Lung (tissue), 12 donors: ENCODE measurements around the gene PALLD. TPM values are rescaled to one million over a fixed set of nuclear protein-coding genes. Genes with fewer than 3 reads are reported as not detected.

Source experiments
- ATAC-seq: fragments of 200-7000 bp; cut with Tn5 transposase; one replicate; pipeline ENCODE4 v1.9.1; 2020; ENCODE audit warnings: moderate number of reproducible peaks; ENCODE audit not compliant: insufficient read depth, low FRiP score
- DNase-seq, 3 donors: peaks; one replicate each; pipeline ENCODE4 v3.0.0-alpha.2; 2013 to 2017
- H3K27ac ChIP-seq, 2 donors: one replicate each; pipeline ENCODE4 v1.5.1; 2013; ENCODE audit warnings: mild to moderate bottlenecking in 2 of 2, moderate library complexity in 2 of 2, control low read depth in 1 of 2, inconsistent platforms in 1 of 2, low read depth in 1 of 2, low read length in 1 of 2
- H3K27me3 ChIP-seq, 3 donors: one replicate each; pipeline ENCODE4 v1.5.1; 2013; ENCODE audit warnings: low read length in 2 of 3; ENCODE audit not compliant: control insufficient read depth in 3 of 3, insufficient read depth in 3 of 3
- H3K36me3 ChIP-seq, 4 donors: one replicate each; pipeline ENCODE4 v1.5.1; 2013; ENCODE audit warnings: low read length in 4 of 4, mild to moderate bottlenecking in 1 of 4, moderate library complexity in 1 of 4; ENCODE audit not compliant: control insufficient read depth in 4 of 4, insufficient read depth in 4 of 4
- H3K4me1 ChIP-seq, 5 donors: one replicate each; pipeline ENCODE4 v1.5.1; 2013; ENCODE audit warnings: low read length in 5 of 5, mild to moderate bottlenecking in 2 of 5, moderate library complexity in 1 of 5; ENCODE audit not compliant: control insufficient read depth in 5 of 5, insufficient read depth in 5 of 5
- H3K4me3 ChIP-seq: one replicate; pipeline ENCODE4 v1.5.1; 2013; ENCODE audit warnings: mild to moderate bottlenecking, control low read depth, moderate library complexity
- H3K9ac ChIP-seq, 2 donors: one replicate each; pipeline ENCODE4 v1.5.1; 2013; ENCODE audit warnings: low read length in 2 of 2, control low read depth in 1 of 2; ENCODE audit not compliant: insufficient read depth in 1 of 2
- H3K9me3 ChIP-seq, 4 donors: one replicate each; pipeline ENCODE4 v1.5.1; 2013; ENCODE audit warnings: low read length in 3 of 4, mild to moderate bottlenecking in 1 of 4, moderate library complexity in 1 of 4; ENCODE audit not compliant: control insufficient read depth in 4 of 4, insufficient read depth in 3 of 4
- WGBS, 2 donors: extraction: QIAGEN DNeasy Blood & Tissue Kit; methylation state at CpG; one replicate each; pipeline ENCODE4 v1.1.7; 2013; 5-methylcytosine and 5-hydroxymethylcytosine counted together
- polyA plus RNA-seq, 2 donors: library from polyadenylated mRNA; stranded (reverse); fragments of 200-250 nt; gene quantifications; one replicate each; pipeline ENCODE4 v1.2.1, GENCODE V29; 2013
- total RNA-seq, 2 donors: library from RNA; depleted of rRNA in 1 of 2; stranded (reverse); fragments of >200 nt in 1 of 2; gene quantifications; one replicate each; pipeline ENCODE4 v1.2.1, GENCODE V29; 2014 to 2021
- TF ChIP-seq, protein P1 (sequence below): IDR thresholded peaks from 2 replicates; pipeline ENCODE4 v1.5.1; 2012; ENCODE audit warnings: mild to moderate bottlenecking; ENCODE audit errors: control extremely low read depth, extremely low read depth
- donor health status: control.
- donor health status: control.
- donor health status: Bipolar disorder and iron deficiency.
- donor health status: healthy.
- donor health status: DM: yes; HTN: yes; CAD: no.

Gene PALLD
- total and polyA plus RNA-seq, 4 donors: 20.7 to 139 (median 63.0) TPM

DNA sequence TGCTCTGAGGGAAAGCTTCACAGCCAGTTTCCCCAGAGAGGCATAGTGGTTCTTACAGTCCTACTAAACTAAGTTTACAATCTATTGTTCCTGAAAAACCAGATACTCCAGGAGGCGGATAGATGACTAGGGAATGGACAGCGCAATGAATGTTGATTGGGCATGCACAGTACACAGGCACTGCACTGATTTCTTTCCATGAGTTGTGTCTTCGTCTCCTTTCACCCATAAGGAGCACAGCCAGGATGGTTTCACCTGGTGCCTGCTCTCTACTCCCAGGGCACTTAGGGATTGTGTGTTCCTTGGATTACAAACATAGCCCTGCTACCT, 144.9 kb downstream of the PALLD start:
- 95% methylated on average over 3 of the region's 3 CpGs for WGBS, 2 donors
- ATAC-seq: no peak
- H3K27ac ChIP-seq: peak overlapping the region in 1 of 2 donors; percentile 45
- H3K4me3 ChIP-seq: no peak overlapping the region
- no peaks in the 10 kb centered on the region for H3K9me3 ChIP-seq
- H3K27me3 ChIP-seq: no peaks in the 10 kb centered on the region
- no peak overlapping the region for H3K9ac ChIP-seq
- DNase-seq: no peak
- H3K36me3 ChIP-seq: no peaks in the 10 kb centered on the region
- TF ChIP-seq, protein P1, sequence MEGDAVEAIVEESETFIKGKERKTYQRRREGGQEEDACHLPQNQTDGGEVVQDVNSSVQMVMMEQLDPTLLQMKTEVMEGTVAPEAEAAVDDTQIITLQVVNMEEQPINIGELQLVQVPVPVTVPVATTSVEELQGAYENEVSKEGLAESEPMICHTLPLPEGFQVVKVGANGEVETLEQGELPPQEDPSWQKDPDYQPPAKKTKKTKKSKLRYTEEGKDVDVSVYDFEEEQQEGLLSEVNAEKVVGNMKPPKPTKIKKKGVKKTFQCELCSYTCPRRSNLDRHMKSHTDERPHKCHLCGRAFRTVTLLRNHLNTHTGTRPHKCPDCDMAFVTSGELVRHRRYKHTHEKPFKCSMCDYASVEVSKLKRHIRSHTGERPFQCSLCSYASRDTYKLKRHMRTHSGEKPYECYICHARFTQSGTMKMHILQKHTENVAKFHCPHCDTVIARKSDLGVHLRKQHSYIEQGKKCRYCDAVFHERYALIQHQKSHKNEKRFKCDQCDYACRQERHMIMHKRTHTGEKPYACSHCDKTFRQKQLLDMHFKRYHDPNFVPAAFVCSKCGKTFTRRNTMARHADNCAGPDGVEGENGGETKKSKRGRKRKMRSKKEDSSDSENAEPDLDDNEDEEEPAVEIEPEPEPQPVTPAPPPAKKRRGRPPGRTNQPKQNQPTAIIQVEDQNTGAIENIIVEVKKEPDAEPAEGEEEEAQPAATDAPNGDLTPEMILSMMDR: no peak
- peaks cover 0 to 21% (median 15%) of the 10 kb centered on the region in 5 donors for H3K4me1 ChIP-seq

- WGBS, 2 donors: 87 to 90% methylated on average over 5 of the region's 5 CpGs
- Histone ChIP-seq H3K27me3 (no peaks in the 10 kb centered on the region), H3K27ac (no peak overlapping the region), H3K9ac (peak overlapping the region in 1 of 2 donors; percentile 70), H3K4me3 (no peak overlapping the region), H3K36me3 (no peaks in the 10 kb centered on the region), H3K9me3 (no peaks in the 10 kb centered on the region), H3K4me1 (peaks cover 0 to 21% (median 15%) of the 10 kb centered on the region in 5 donors)
- TF ChIP-seq, protein P1: no peak
- DNase-seq (no peak), ATAC-seq (no peak)
Measured at GRCh38 chr4:168642591-168642990, 145.7 kb downstream of the PALLD start.

DNA sequence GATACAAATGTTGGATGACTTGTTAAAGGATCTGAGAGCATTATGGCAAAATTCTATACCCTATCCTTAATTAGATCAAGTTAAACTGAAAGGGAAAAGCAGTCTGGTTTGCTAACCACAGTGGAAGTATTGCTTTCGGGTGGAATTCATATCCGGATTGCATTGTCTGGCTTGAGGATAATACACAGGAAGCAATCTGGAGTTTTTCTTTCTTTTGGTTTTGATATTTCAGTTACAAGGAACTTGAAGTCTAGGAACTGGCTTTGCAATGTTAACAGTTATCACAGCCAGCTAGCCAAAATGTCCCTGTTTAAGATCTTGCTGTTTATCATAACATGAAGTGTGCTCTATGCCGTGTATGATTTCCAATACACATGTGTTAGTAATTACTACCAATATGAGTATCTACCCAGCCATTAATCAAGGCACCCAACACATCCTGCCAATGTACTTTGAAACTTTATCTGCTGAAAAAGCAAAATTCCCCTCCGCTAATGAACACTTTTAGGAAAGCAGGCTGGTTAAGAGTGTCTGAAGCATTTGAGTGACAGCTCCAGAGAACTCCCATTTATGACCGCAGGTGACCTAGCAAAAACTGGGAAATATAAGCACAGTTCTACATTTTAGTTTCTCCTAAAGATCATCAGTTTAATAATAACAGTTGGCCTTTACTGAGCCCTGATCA, 146.4 kb downstream of the PALLD start:
- WGBS, 2 donors: 49 to 53% methylated on average over 5 of the region's 5 CpGs
- ATAC-seq (no peak), DNase-seq (peak in 2 of 3 donors; percentile 66 to 67)
- Histone ChIP-seq H3K4me3 (no peak overlapping the region), H3K4me1 (peaks cover 0 to 21% (median 15%) of the 10 kb centered on the region in 5 donors), H3K36me3 (no peaks in the 10 kb centered on the region), H3K9me3 (no peaks in the 10 kb centered on the region), H3K9ac (peak overlapping the region in 1 of 2 donors; percentile 70), H3K27me3 (no peaks in the 10 kb centered on the region), H3K27ac (peak overlapping the region in 1 of 2 donors; percentile 37)
- TF ChIP-seq, protein P1: no peak

GRCh38 chr4:168643796-168644159, 146.9 kb downstream of the PALLD start:
- 92 to 96% methylated on average over 3 of the region's 3 CpGs for WGBS, 2 donors
- ATAC-seq (no peak), DNase-seq (no peak)
- H3K9ac ChIP-seq: no peak overlapping the region
- H3K27me3 ChIP-seq: no peaks in the 10 kb centered on the region
- H3K27ac ChIP-seq: no peak overlapping the region
- peaks cover 0 to 21% (median 15%) of the 10 kb centered on the region in 5 donors for H3K4me1 ChIP-seq
- no peaks in the 10 kb centered on the region for H3K9me3 ChIP-seq
- TF ChIP-seq, protein P1: no peak
- H3K4me3 ChIP-seq: no peak overlapping the region
- H3K36me3 ChIP-seq: no peaks in the 10 kb centered on the region
